GM19239 (cell line): ENCODE results near the gene DGKK.

Experiments used
- DNase-seq: peaks from one replicate; pipeline ENCODE4 v3.0.0; 2011; ENCODE audit warnings: low spot score; ENCODE audit not compliant: insufficient read length
- FAIRE-seq: peaks from 2 replicates; lab custom pipeline; 2011; peaks lifted over from hg19 to GRCh38; lab: Jason Lieb, UNC

The DGKK gene, protein sequence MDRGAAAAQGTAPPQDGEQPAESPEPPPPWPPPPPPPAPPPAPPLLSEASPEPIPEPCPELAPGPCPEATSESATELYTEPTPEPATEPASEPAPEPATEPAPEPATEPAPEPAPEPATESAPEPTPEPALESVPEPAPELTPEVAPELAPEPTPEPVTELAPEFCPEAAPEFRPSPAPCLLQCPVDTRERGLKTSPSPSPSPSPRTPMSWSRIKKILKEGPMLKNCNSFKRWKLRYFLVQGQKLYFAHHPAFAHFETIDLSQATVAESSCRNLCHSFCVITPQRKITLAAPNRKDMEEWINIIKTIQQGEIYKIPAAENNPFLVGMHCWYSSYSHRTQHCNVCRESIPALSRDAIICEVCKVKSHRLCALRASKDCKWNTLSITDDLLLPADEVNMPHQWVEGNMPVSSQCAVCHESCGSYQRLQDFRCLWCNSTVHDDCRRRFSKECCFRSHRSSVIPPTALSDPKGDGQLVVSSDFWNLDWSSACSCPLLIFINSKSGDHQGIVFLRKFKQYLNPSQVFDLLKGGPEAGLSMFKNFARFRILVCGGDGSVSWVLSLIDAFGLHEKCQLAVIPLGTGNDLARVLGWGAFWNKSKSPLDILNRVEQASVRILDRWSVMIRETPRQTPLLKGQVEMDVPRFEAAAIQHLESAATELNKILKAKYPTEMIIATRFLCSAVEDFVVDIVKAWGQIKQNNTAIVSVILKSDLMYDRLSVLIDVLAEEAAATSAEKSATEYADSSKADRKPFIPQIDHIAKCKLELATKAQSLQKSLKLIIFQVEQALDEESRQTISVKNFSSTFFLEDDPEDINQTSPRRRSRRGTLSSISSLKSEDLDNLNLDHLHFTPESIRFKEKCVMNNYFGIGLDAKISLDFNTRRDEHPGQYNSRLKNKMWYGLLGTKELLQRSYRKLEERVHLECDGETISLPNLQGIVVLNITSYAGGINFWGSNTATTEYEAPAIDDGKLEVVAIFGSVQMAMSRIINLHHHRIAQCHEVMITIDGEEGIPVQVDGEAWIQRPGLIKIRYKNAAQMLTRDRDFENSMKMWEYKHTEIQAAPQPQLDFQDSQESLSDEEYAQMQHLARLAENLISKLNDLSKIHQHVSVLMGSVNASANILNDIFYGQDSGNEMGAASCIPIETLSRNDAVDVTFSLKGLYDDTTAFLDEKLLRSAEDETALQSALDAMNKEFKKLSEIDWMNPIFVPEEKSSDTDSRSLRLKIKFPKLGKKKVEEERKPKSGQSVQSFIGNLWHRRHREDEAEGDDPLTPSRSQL

DNA sequence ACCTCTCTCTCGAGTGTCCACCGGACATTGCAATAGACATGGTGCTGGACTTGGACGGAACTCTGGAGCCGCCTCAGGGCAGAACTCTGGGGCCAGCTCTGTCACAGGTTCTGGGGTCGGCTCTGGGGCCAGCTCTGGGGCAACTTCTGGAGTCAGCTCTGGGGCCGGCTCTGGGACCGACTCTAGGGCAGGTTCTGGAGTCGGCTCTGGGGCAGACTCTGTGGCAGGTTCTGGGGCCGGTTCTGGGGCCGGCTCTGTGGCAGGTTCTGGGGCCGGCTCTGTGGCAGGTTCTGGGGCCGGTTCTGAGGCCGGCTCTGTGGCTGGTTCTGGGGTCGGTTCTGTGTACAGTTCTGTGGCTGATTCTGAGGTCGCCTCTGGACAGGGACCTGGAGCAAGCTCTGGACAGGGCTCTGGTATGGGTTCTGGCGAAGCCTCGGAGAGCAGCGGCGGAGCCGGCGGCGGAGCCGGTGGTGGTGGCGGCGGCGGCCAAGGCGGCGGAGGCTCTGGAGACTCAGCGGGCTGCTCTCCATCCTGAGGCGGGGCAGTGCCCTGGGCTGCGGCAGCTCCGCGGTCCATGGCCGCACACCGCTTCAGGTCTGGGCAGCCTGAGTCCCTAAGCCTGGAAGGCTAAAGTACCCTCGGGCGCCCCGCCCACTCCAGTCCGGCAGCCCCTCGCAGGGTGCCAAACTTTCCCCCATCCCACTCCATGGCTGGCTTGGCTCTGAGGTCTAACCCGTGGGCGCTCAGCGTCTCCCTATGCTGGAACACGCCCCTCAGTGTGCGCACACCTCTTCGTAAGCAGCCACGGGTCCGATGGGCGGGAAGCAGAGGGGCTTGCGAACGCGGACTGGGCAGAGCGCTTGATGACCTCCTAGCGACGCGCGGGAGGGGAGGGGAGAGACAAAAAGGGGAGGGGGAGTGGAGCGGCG is at the start of gene DGKK:
Gene DGKK (minus strand): TSS at position 723 of the 929 bp plus-strand sequence. CDS start 147 bp downstream, at position 576.
- DNase-seq (no peak), FAIRE-seq (no peak)

DNA sequence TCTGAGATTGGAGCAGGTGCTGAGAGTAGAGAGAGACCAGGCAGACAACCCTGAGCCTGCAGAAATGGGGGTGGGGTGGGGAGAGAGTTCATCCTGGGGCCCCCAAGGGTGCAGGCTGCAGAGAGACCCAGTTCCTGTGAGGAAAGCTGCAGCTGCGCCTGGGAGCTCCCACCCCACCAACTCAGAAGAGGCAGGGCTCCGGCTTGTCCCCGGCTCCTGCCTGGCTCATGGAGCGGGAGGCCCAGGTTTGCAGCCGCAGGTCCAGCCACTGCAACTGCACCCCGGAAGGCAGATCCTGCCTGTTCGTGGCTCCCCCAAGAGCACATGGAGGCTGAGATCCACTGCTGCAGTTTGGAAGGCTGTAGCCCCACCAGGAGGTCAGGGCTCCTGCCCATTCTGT is 44.2 kb upstream of the DGKK start:
- FAIRE-seq, result no peak
- no peak for DNase-seq

DNA sequence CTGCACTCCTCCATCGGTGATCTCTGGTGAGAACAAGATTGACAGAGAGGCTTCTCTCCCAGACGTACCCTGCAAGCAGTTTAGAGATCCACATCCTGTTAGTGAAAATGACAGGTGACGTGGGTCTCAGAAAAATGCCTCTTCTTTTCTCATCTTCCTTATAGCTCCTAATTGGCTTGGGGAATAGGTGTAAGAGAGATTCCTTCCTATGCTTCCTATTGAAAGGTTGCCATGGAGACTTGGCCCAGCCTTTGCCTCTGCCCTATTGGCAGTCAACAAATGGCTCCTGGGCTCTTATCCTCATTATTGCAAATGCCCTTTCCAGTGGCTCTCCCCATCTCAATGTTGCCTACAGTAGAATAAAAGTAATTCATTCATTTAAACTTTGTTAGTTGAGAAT is 26.5 kb upstream of the DGKK start:
- DNase-seq (no peak), FAIRE-seq (no peak)

DNA sequence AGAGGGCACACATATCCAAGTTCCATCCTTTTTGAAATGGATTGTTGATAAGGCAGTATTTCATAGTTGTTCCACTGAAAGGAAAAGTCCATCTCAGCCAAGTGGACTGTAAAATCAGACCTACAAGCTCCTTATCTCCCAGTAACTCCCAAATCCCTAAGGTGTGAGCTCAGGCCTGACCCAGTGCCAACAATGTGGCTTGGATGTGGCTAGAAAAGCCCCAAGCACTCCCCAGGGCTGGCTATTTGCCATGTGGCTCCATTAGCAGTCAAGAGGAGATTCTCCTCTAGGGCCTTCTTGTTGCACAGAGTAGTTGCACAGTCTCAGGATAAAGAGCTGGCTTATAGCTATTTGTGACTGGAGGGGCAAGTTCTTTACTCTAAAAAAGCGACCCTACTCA is 25.0 kb upstream of the DGKK start:
- DNase-seq (no peak), FAIRE-seq (no peak)

DNA sequence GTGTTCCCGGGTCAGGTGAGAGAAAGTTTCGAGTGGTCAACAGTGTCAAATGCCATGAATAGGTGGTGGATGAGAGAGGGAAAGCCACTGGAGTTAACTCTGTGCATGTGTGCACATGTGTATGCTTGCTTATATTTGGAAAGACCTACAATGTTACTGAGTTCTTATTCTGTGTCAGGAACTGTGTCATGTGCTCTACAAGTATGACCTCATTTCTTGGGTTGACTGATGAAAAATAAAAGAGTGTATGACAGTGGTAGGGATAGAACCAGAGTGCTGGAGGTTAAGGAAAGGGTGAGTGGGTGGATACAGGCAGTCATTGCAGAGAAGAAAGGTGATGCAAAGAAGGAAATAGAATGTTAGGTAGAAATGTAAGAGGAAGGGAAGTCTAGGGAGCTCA is 22.1 kb upstream of the DGKK start:
- DNase-seq (no peak), FAIRE-seq (no peak)

DNA sequence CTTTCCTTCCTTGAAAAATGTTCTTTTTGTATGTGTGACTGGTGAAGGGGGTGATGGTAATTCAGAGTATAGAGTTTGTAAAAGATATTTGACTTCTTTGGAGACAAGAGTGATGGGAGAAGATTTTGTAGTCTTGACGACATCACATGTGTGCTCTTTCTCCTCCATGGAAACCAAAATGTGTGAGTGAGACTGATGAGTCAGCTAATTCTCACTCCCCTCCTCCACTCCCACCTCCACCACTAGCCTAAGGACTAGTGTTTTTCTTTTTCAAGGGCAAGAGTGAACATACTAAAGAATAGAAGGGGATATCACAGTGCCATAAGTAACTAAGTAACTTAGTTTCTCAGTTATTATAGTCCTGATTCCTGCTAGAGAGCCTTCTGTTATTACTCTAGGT is 14.0 kb upstream of the DGKK start:
- FAIRE-seq (no peak), DNase-seq (no peak)

DNA sequence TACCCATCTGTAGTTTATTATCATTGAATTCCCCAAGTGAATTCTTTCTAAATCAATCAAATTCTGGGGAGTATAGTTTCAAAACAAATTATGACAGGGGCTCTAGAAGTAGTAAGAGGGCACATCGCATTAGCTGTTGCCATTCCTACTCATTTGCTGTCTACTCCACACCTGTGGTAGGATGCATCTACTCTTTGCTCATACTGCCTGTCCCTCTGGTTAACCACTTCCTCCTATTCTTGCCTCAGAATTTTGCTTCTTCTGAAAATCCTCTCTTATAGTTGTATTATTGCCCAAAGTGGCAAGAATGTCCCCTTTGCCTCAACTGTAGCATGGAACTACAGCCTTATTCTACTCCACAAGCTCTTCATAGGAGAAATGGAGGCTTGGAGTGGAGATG is 12.7 kb upstream of the DGKK start:
- no peak for DNase-seq
- no peak for FAIRE-seq

DNA sequence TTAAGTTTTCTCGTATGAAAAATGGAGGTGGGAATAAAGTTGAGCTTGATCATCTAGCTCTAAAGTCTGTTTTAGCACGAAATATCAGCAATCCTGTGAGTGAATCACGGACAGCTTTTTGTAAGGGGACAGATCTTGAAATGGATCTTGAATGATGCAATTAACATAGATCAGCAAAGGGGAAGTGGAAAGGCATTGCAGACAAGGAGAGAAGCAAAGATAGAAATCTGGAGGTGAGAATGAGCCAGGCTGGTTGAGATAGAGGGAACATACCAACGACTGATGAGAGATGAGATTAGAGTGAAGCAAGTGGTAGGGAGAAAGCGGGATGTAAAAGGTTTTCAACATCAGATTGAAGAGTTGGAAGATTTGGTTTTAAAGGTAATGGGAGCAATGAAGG is 4.6 kb upstream of the DGKK start:
- FAIRE-seq (no peak), DNase-seq (no peak)

DNA sequence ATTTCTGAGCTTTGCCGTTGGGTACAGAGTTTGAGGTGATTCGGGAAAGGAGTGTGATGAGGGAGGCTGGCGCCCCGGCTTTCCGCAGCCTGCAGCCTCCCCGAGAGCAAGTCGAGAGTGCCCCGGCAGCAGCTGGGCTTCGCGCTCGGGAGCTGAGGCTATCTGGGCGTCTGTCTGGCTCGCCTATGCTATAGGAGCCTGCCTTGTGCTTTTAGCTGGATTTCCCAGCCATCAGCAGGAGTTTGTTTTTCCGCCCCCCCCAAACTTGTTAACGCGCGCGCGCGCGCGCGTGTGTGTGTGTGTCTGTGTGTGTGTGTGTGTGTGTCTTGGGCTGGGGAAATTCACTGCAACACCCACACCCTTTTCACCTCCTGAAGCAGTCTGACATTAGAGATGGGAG is 765 bp upstream of the DGKK start:
- DNase-seq (no peak), FAIRE-seq (no peak)

DNA sequence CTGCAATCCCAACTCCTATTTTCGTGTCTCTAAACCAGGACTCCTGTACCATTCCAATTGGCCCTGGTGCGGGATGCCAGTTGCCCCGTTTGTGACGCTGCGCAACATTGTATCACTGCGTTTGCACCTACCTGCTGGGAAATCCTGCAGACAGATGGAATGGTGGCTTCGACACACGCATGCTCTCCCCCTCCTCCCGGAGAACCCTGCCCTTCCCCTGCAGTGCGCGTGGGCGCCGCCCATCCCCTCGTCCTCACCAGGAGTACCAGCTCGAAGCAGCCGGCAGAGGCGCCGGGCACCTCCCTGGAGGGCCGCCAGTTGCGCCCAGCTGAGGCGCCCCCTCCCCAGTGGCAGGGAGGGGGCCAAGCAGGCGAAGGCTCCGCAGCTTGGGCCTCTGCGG is 1.4 kb downstream of the DGKK start:
- no peak for FAIRE-seq
- DNase-seq, result no peak

DNA sequence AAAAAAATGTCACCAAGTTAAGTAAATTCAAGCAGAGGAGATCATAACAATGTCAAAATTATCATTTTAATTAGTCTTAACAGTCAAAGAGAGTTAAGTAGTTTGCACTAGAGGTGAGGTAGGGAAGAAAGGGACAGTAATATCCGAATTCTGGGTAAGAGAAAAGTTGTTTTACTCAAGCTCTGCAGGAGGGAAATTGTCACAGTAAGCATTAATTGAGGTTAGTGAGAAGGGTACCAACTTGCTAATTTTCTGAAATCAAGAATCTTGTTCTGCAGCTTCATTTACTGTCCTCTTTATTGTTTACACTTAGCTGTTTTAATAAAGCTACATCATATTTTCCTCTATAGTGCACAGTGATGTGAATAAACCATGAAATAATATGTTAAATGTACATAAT is 11.0 kb downstream of the DGKK start:
- no peak for FAIRE-seq

DNA sequence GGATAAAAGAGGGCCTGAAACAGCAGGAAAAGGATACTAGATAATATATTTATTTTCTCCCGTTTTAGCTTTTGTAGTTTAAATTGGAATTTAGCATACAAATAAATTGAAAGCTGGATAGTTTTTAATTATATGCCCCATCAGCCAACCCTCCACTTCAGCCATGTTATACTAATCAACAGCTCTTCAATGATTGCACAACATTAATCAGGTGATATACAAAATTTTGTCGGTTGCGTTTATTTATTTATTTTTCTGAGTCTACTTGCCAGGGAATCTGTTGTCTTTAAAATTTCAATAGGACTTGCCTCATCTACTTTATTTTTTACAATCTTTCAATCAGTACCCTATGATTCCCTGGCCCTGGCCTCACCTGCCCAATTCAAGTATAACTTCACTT is 12.1 kb downstream of the DGKK start:
- DNase-seq, result no peak

More for the DNA sequence above, 11.0 kb downstream of the DGKK start:
- no peak for DNase-seq

DNA sequence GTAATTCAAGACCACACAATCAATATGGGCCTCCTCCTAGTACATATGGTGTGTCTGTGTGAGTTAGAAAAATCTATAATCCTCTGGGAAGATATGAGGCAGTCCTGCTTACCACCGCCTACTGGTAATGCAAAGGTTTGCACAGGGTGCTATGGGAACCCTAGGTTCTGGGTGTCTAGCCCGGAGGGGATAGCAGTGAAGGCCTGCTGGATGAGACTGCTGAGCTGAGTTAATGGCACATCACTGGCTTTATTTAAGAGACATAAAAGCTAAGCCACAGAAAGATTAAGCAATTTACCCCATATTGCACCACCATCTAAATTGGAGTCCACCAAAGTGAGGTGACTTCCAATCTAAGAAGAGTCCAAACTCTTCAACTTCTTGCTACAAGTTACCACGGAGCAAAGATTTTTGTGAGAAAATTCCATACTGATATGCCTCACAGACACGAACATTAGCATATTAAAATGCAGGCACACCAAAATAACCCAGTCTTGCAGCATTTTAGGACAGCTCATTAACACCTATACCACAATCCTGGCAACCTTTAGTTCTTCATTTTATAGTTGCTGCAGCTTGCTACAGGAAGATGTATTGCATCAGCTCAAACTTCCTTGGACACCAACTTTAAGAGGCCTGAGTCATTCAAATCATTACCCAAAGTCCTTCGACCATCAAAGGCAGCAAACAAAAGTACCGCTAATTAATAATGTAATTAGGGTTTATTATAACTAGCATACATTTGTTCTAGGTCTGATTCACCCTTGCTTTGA is 13.7 kb downstream of the DGKK start:
- DNase-seq (no peak), FAIRE-seq (no peak)

More for the DNA sequence above, 12.1 kb downstream of the DGKK start:
- no peak for FAIRE-seq

DNA sequence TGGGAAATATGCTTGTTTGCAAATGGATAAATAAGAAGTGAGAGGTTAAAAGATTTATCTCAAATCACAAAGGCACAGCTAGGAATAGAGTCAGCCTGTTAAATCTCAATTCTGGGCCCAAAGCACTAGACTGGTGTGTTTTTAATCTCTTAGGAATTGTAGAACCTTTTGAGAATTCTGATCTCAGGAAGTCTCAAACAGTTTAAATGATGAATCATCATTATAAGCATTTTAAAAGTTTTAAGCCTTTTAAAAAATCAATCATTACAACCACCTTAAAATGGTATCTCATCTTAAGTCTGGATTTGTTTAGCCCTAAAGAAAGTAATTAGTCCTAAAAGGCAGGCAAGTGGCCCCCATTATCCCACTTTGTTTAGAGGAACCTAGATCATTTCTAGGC is 17.8 kb downstream of the DGKK start:
- DNase-seq, result no peak
- FAIRE-seq, result no peak

DNA sequence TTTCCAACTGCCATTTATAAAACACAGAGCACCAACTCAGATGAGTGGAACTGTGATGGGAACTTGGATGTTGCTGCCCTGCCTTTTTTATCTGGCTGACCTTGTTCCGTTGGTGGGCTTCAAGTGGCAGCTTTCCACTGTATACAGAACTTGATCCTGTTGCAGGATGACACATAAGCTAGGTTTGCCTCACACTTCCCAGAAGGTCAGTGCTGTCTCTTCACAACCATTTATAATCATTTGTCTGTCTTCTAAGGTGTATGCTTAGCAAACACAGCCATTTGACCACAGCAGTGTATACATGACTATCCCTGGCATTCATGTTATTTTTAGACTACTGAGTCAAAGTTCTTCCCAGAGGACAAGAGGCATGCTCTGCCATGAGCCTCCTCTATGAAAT is 20.3 kb downstream of the DGKK start:
- FAIRE-seq (no peak), DNase-seq (no peak)

DNA sequence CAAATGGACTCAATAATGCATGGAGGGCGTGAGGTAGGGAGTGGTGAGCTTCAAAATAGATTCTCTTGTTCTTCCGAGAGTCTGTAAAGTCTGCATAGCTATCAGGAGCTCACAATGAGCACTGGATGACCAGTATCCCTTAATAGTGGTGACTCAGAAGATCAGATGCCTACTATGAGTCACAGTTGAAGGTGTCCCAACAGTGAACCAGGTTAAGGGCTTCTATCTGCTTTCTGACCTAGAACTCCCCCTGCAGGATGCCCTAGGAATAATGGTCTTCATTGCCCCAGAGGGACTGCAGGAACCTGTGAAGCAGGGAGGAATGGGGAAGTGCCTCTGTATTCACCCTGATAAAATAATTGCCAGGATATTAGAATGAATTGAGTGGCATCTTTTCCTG is 22.1 kb downstream of the DGKK start:
- DNase-seq (no peak), FAIRE-seq (no peak)

DNA sequence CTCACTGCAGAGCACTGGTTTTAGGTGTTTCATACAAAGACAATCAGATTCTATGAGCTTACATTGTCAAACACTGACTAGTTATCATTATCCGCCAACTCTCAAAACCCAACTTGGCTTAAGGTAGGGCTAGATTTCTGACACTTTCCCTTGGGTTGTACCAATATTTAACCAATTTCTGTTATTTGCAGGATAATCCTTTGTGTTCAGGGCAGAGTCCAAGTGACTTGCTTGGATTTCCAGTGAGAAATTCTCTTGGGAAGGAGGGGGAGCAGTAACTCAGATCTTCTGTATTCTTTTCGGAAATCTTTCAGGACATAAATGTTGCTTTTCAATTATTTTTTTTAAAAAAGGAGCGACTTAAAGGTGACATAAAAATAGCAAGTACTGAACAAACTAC is 23.1 kb downstream of the DGKK start:
- no peak for DNase-seq
- no peak for FAIRE-seq

DNA sequence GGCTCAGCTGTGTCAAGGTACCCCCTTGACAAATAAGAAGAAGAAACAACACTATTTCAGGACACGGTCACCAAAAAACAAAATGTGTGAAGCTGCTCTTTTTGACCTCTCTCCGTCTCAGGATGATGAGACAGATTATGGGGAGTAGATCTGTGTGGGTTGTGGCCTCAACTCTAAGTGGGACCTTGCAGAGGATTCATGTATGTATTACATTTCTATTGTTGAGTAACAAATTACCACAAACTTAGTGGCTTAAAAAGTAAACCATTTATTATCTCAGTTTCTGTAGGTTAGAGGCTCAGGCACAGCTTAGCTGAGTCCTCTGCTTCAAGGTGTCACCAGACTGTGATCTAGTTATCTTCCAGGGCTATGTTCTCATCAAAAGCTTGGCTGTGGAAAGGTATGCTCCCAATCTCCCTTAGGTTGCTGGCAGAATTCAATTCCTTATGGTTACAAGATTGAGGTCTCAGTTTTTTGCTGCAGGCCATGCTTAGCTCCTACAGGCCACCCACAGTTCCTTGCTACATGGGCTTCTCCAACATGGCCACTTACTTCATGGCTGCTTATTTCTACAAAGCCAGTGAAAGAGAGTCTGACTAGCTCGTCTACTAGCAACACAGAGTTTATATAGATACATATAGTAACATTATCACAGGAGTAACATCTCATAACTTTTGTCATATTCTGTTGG is 28.1 kb downstream of the DGKK start:
- DNase-seq, result no peak
- no peak for FAIRE-seq
